Neural cell (in vitro differentiated cells): ENCODE results near the gene DCUN1D3. TPM values are rescaled to one million over a fixed set of nuclear protein-coding genes. Genes with fewer than 3 reads are reported as not detected.

Experiments used
- H2AFZ ChIP-seq: fragments of 200-600, 300-800 bp; sonication (generic), shearing (Covaris generic); 2 replicates; pipeline ENCODE4 v1.6.0; 2014; ENCODE audit warnings: low read depth, mild to moderate bottlenecking, antibody characterized with exemption, low read length, moderate library complexity
- H3F3A ChIP-seq: fragments of 200-600 bp; shearing (Covaris generic); 2 replicates; pipeline ENCODE4 v1.6.1; 2016; ENCODE audit warnings: mild to moderate bottlenecking, moderate library complexity, mixed read lengths, antibody characterized with exemption, low read length; ENCODE audit not compliant: insufficient read depth, poor library complexity, severe bottlenecking
- H3K27ac ChIP-seq: fragments of 200-600, 300-800 bp; sonication (generic), shearing (Covaris generic); 2 replicates; pipeline ENCODE4 v1.5.1; 2014; ENCODE audit warnings: mild to moderate bottlenecking, low read length, moderate library complexity
- H3K27me3 ChIP-seq: fragments of 300-800, 200-600 bp; sonication (generic), shearing (Covaris generic); 2 replicates; pipeline ENCODE4 v1.6.0; 2014; ENCODE audit warnings: mild to moderate bottlenecking, low read depth, low read length, moderate library complexity; ENCODE audit not compliant: insufficient read depth
- H3K36me3 ChIP-seq: fragments of 300-800, 200-600 bp; sonication (generic), shearing (Covaris generic); 2 replicates; pipeline ENCODE4 v1.5.1; 2014; ENCODE audit warnings: mild to moderate bottlenecking, antibody characterized with exemption, low read length, moderate library complexity; ENCODE audit not compliant: insufficient read depth
- H3K4me2 ChIP-seq: fragments of 300-800, 200-600 bp; sonication (generic), shearing (Covaris generic); 2 replicates; pipeline ENCODE4 v1.6.0; 2014; ENCODE audit warnings: mild to moderate bottlenecking, low read length
- H3K4me3 ChIP-seq: fragments of 300-800, 200-600 bp; sonication (generic), shearing (Covaris generic); 2 replicates; pipeline ENCODE4 v1.5.1; 2014; ENCODE audit warnings: mild to moderate bottlenecking, low read length, moderate library complexity
- H3K79me2 ChIP-seq: fragments of 200-600 bp; shearing (Covaris generic); replicated peaks from 2 replicates; pipeline ENCODE4 v1.6.0; 2014; ENCODE audit warnings: mild to moderate bottlenecking, low read length, moderate library complexity; ENCODE audit not compliant: insufficient read depth
- H3K9ac ChIP-seq: fragments of 300-800, 200-600 bp; sonication (generic), shearing (Covaris generic); 2 replicates; pipeline ENCODE4 v1.6.1; 2016; ENCODE audit warnings: mild to moderate bottlenecking, low read length, mixed read lengths
- H3K9me2 ChIP-seq: fragments of 200-600 bp; shearing (Covaris generic); 2 replicates; pipeline ENCODE4 v1.6.1; 2016; ENCODE audit warnings: mild to moderate bottlenecking, low read length, mixed read lengths; ENCODE audit not compliant: insufficient read depth
- H3K9me3 ChIP-seq: fragments of 200-600, 300-800 bp; sonication (generic), shearing (Covaris generic); 2 replicates; pipeline ENCODE4 v1.6.1; 2016; ENCODE audit warnings: mild to moderate bottlenecking, mixed run types, low read length, moderate library complexity, mixed read lengths
- H4K20me1 ChIP-seq: fragments of 200-600 bp; shearing (Covaris generic); 2 replicates; pipeline ENCODE4 v1.6.1; 2016; ENCODE audit warnings: mild to moderate bottlenecking, mixed run types; ENCODE audit not compliant: insufficient read depth
- CTCF ChIP-seq: fragments of 450-650 bp; IDR thresholded peaks from 2 replicates; pipeline ENCODE4 v1.5.1; 2014; ENCODE audit warnings: antibody characterized with exemption, mild to moderate bottlenecking, moderate library complexity; ENCODE audit not compliant: poor library complexity, severe bottlenecking
- EP300 ChIP-seq: fragments of 450-650 bp; conservative IDR thresholded peaks from 2 replicates; pipeline ENCODE4 v1.6.1; 2014; ENCODE audit warnings: antibody characterized with exemption, mild to moderate bottlenecking, moderate library complexity; ENCODE audit not compliant: poor library complexity, severe bottlenecking
- EZH2 ChIP-seq: fragments of 200-600, 300-800 bp; shearing (Covaris generic), sonication (generic); IDR thresholded peaks from 2 replicates; pipeline ENCODE4 v1.6.1; 2014; ENCODE audit warnings: antibody characterized with exemption, low read length, borderline replicate concordance, mild to moderate bottlenecking; ENCODE audit not compliant: insufficient read depth, poor library complexity, severe bottlenecking
- MXI1 ChIP-seq: fragments of 450-650 bp; conservative IDR thresholded peaks from 2 replicates; pipeline ENCODE4 v1.6.1; 2014; ENCODE audit warnings: antibody characterized with exemption, mild to moderate bottlenecking; ENCODE audit not compliant: poor library complexity, severe bottlenecking
- POLR2AphosphoS5 ChIP-seq: IDR thresholded peaks from 2 replicates; pipeline ENCODE4 v1.6.1; 2012
- RAD21 ChIP-seq: fragments of 450-650 bp; conservative IDR thresholded peaks from 2 replicates; pipeline ENCODE4 v1.6.1; 2014; ENCODE audit warnings: antibody characterized with exemption, mild to moderate bottlenecking, moderate library complexity
- REST ChIP-seq: IDR thresholded peaks from 2 replicates; pipeline ENCODE4 v1.6.1; 2012; ENCODE audit warnings: borderline replicate concordance
- SMC3 ChIP-seq: fragments of 450-650 bp; conservative IDR thresholded peaks from 2 replicates; pipeline ENCODE4 v1.6.1; 2014; ENCODE audit warnings: antibody characterized with exemption, mild to moderate bottlenecking, moderate library complexity; ENCODE audit not compliant: poor library complexity
- TAF1 ChIP-seq: IDR thresholded peaks from 2 replicates; pipeline ENCODE4 v1.6.1; 2012; ENCODE audit warnings: low read depth
- polyA plus RNA-seq: library from polyadenylated mRNA; depleted of rRNA; stranded (reverse); fragments of >200 nt; gene quantifications from 2 replicates; pipeline ENCODE4 v1.2.3, GENCODE V29; 2014

Gene DCUN1D3
- polyA plus RNA-seq, 1 donor from 2014 or later = 9.2 TPM

GRCh38 chr16:20887207-20887606 is 13.0 kb downstream of the DCUN1D3 start:
- no peak overlapping the region for H3K4me3 ChIP-seq
- H3K79me2 ChIP-seq = peaks cover 19% of the 10 kb centered on the region
- H3K9me2 ChIP-seq = no peaks in the 10 kb centered on the region
- no peaks in the 10 kb centered on the region for H3K36me3 ChIP-seq
- H3K9me3 ChIP-seq = no peaks in the 10 kb centered on the region
- no peak overlapping the region for H3K27ac ChIP-seq
- H2AFZ ChIP-seq = no peak overlapping the region
- H3K27me3 ChIP-seq = no peaks in the 10 kb centered on the region
- no peaks in the 10 kb centered on the region for H4K20me1 ChIP-seq
- H3K4me2 ChIP-seq = no peak overlapping the region
- H3F3A ChIP-seq = no peaks in the 10 kb centered on the region
- TF ChIP-seq EP300 (no peak), RAD21 (no peak), POLR2AphosphoS5 (no peak), CTCF (no peak), MXI1 (no peak), SMC3 (no peak), TAF1 (no peak), REST (no peak), EZH2 (no peak)
- no peak overlapping the region for H3K9ac ChIP-seq

- no peak overlapping the region for H3K4me3 ChIP-seq
- no peaks in the 10 kb centered on the region for H4K20me1 ChIP-seq
- H3K9me2 ChIP-seq = no peaks in the 10 kb centered on the region
- H3K9ac ChIP-seq = no peak overlapping the region
- no peaks in the 10 kb centered on the region for H3K27me3 ChIP-seq
- peaks cover 15% of the 10 kb centered on the region for H3K79me2 ChIP-seq
- no peaks in the 10 kb centered on the region for H3K36me3 ChIP-seq
- no peaks in the 10 kb centered on the region for H3K9me3 ChIP-seq
- H3K27ac ChIP-seq = no peak overlapping the region
- H3K4me2 ChIP-seq = no peak overlapping the region
- H2AFZ ChIP-seq = no peak overlapping the region
- no peaks in the 10 kb centered on the region for H3F3A ChIP-seq
- TF ChIP-seq POLR2AphosphoS5 (no peak), REST (no peak), RAD21 (no peak), MXI1 (no peak), TAF1 (no peak), EZH2 (no peak), EP300 (no peak), SMC3 (no peak), CTCF (no peak)
These were observed 13.8 kb downstream of the DCUN1D3 start for GRCh38 chr16:20886320-20886719.
